Tibial nerve (tissue), 3 donors: ENCODE measurements around the gene TXNL1.

ENCODE experiments used
- POLR2A ChIP-seq, 2 donors: fragments of 450-650 bp; IDR thresholded peaks; one replicate each; pipeline ENCODE4 v1.6.1; 2017; ENCODE audit warnings: antibody characterized with exemption in 2 of 2, mild to moderate bottlenecking in 2 of 2, moderate library complexity in 2 of 2
- TF ChIP-seq, protein P1 (sequence below), 5 experiments: fragments of 200-600 bp in 3 of 5; fragments of 450-650 bp in 2 of 5; sonication (generic) in 3 of 5; IDR thresholded peaks; one replicate each; pipeline ENCODE4 v1.5.1; 2016 to 2019; ENCODE audit warnings: antibody characterized with exemption in 5 of 5, mild to moderate bottlenecking in 3 of 5, moderate library complexity in 2 of 5

DNA sequence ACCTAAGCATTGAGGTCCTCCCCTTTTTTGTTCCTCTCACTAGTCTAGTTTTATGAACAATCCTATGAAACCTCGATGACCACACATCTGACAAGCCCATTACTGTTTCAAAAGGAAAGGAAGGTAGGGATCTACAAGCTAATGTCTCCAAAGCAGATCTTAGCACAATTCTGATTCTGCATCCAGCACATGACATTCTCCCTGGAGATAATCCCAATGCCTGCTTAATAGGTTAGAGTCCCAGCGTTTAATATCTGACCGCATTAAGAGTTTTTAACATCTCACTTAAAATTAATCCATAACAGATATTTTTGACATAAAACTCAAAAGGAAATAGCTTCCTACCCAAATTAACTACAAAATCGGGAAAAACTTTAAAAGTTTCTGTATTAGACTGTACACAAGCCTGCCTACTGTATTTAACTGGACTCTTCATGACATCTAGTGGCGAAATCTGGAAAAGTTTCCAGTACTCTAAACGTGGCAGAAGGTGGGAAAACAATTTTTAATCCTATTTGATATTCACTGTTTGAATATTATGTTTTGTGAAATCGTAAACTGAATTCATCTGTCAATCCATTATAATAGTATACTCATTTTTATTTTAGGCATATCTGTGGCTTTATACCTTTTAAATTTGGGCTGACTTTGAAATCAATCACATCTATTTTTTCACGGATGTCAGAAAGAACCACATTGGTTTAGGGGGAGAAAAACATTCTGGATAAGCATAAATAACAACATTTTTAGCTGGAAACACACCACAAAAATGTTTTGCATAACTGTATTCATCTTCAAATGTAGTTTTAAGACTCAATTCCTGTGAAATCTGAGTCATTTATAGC is 62.4 kb downstream of the TXNL1 start:
- TF ChIP-seq, protein P1, sequence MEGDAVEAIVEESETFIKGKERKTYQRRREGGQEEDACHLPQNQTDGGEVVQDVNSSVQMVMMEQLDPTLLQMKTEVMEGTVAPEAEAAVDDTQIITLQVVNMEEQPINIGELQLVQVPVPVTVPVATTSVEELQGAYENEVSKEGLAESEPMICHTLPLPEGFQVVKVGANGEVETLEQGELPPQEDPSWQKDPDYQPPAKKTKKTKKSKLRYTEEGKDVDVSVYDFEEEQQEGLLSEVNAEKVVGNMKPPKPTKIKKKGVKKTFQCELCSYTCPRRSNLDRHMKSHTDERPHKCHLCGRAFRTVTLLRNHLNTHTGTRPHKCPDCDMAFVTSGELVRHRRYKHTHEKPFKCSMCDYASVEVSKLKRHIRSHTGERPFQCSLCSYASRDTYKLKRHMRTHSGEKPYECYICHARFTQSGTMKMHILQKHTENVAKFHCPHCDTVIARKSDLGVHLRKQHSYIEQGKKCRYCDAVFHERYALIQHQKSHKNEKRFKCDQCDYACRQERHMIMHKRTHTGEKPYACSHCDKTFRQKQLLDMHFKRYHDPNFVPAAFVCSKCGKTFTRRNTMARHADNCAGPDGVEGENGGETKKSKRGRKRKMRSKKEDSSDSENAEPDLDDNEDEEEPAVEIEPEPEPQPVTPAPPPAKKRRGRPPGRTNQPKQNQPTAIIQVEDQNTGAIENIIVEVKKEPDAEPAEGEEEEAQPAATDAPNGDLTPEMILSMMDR (IDR thresholded peaks at IDR 0.05): peak; percentile 54 to 84 (median 72)
- no peak for TF ChIP-seq POLR2A (IDR thresholded peaks at IDR 0.05)
